Ishikawa (cell line): ENCODE results near the gene NPR2.

Source experiments
- NFIC ChIP-seq: IDR thresholded peaks from 2 replicates; pipeline ENCODE4 v1.6.1; 2012
- TAF1 ChIP-seq: IDR thresholded peaks from 2 replicates; pipeline ENCODE4 v1.6.1; 2012; ENCODE audit warnings: low read depth, mild to moderate bottlenecking
- ZBTB7A ChIP-seq: IDR thresholded peaks from 2 replicates; pipeline ENCODE4 v1.6.1; 2012; ENCODE audit warnings: low read depth

DNA sequence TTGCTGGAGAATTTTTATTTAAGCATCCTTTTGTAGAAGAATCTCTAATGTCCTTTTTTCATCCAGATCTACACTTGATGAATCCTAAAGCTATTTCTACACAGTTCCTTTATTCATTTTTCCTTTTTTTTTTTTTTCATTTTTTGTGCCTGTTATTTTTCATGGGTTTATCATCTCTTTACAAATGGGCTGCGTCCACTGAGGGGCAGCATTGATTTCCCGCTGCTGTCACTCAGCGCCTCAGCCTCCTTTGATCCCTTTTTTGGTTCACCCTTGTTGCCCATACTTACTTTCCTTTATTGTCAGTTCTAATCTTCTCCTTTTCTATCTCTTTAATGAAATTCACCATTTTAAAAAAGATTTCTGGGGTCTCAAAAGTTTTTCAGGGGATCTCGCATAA is 31.6 kb upstream of the NPR2 start:
- no peak for TF ChIP-seq TAF1
- no peak for TF ChIP-seq NFIC
- TF ChIP-seq ZBTB7A = no peak
